Breast epithelium (tissue), 3 donors: ENCODE results near the gene NECTIN1.
A peak's percentile ranks its signal among the peaks of the same experiment; 100 is the strongest.

Experiments used
- CTCF ChIP-seq, 3 donors: fragments of 450-650 bp; IDR thresholded peaks; one replicate each; pipeline ENCODE4 v1.5.1; 2016 to 2017; ENCODE audit warnings: antibody characterized with exemption in 3 of 3, mild to moderate bottlenecking in 3 of 3, moderate library complexity in 3 of 3
- POLR2A ChIP-seq: fragments of 450-650 bp; IDR thresholded peaks from one replicate; pipeline ENCODE4 v1.6.1; 2016; ENCODE audit warnings: antibody characterized with exemption, mild to moderate bottlenecking, moderate library complexity
- POLR2AphosphoS5 ChIP-seq, 3 donors: sonication (generic); formaldehyde crosslinking; IDR thresholded peaks; one replicate each; pipeline ENCODE4 v1.6.1; 2017; ENCODE audit warnings: antibody characterized with exemption in 3 of 3

GRCh38 chr11:119686177-119686882, 42.7 kb downstream of the NECTIN1 start:
- TF ChIP-seq POLR2AphosphoS5 (IDR thresholded peaks at IDR 0.05) (peak in 1 of 3 donors; percentile 35), CTCF (IDR thresholded peaks at IDR 0.05) (no peak), POLR2A (no peak)
